GM19395 (cell line): ENCODE measurements around the gene FKBP15.
A peak's percentile ranks its signal among the peaks of the same experiment; 100 is the strongest.
"Not testable (repeated sequence)": the region's sequence is repeated elsewhere in the genome, so short reads cannot be mapped to it uniquely, and the experiment has no call there.

Experiments
- ATAC-seq: cut with Tn5 transposase; IDR thresholded peaks from one replicate; pipeline ENCODE4 v1.9.1; 2021; ENCODE audit warnings: mild to moderate bottlenecking, moderate library complexity; ENCODE audit not compliant: unreplicated experiment

Gene FKBP15

DNA sequence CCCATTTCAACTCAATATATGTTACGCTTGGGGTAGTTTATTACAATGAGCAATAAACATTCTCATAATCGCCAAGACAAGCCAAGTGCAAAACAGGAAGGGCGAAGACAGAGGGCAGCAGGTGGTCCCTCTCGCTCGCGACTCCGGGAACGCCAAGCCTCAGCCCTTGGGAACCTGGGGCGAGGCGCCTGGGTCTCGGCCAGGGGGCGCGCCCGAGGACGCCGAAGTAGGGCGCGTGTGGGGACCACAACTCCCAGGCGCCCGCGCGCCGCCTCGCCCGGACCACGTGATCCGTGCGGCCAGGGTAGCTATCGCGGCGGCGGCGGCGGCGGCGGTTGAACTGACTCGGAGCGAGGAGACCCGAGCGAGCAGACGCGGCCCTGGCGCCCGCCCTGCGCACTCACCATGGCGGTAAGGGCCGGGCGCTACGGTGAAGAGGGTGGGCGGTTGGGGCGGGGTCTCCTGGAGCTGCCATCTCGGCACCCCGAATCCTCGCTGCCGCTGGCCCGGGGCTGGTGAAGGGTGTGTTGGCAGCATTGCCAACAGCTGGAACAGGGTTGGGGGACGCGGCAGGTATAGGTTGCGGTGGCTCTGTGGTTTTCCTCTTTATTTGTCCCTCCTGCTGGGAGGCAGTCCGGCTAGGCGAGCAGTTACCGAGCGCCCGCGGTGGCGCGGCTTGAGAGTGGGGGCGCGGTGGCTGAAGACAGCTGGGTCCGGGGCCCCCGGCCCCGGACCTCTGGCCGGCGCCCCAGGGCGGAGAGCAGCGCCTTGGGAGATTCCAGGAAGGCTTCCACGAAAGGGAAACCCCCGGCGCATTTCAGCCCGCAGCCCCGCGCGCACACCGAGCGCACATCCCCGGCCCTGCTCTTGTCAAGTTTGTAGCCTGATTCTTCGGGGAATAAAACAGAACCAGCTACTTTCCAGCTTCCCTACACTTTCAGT, 70.1 kb downstream of the FKBP15 start, which contains the start of gene SLC31A2:
SLC31A2 (plus strand) TSS at position 338 of the 942 bp plus-strand sequence; CDS start at position 406, 68 bp downstream.
- peak; percentile 93 for ATAC-seq

DNA sequence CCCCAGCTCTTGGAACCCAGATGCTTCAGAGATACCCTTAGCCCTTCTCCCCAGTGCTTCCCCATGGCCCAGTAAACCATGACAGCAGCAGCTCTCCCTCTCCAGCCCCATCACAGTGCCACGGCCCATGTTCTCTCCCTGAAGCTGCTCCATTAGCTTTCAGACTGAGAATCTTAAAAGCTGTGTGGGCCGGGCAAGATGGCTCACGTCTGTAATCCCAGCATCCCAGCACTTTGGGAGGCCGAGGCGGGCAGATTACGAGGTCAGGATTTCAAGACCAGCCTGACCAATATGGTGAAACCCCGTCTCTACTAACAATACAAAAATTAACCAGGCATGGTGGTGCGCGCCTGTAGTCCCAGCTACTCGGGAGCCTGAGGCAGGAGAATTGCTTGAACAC, 71.5 kb downstream of the FKBP15 start:
- ATAC-seq: not testable (repeated sequence)

DNA sequence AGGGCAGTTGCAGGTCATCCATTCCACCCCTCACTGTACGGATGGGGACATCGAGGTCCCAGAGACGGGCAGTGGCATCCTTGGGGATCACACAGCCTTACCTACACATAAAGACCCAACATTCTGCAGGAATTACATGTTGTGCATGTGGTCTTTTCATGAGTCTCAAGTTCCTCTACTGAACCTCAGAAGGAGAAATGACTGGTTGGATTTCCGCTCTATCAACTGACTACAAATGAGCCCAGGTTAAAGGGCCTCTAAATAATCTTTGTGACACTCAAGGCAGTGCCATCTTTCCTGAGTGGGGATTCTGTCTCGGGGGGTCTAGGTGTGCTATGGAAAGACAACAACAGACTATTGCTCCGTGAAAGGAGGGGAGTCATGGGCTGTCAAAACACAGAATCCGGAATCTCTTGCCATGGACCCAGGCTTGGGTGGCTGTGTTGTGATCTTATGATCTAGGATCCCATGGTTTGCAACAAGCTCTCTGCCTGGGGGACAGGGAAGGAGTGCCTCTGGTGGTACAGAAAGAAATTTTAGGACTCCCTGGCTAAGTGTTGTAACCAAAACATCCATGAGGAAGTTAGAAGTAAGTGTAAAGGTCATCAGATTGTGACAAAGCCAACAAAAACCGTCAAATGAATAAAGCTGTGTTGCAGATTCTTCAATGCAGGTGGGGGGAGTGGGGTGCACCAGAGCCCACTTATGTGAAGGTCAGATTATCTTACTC, 72.1 kb downstream of the FKBP15 start:
- ATAC-seq: no peak

DNA sequence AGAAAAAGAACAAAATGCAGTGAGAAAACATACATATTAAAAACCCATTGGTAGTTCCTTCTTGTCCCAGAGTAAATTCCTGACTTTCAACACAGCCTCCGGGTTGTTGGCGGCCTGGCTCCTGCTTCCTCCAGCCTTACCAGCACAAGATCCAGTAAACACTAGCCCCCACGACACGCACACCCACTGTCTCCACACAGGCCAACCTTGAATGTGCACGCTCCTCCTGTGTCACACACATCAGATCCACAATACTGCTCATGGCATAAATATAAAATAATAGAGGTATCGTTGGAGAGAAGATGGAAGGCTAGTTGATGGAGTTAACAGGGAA, 72.7 kb downstream of the FKBP15 start:
- no peak for ATAC-seq

- no peak for ATAC-seq
These were observed 77.4 kb downstream of the FKBP15 start for GRCh38 chr9:113143432-113144227.

- not testable (repeated sequence) for ATAC-seq
These were observed 80.2 kb downstream of the FKBP15 start for GRCh38 chr9:113140896-113141295.

GRCh38 chr9:113139953-113140352, 81.1 kb downstream of the FKBP15 start:
- no peak for ATAC-seq

GRCh38 chr9:113139225-113139829, 81.8 kb downstream of the FKBP15 start:
- ATAC-seq: no peak

- no peak for ATAC-seq
These were observed 82.3 kb downstream of the FKBP15 start for GRCh38 chr9:113138760-113139159.

- no peak for ATAC-seq
These were observed 83.6 kb downstream of the FKBP15 start for GRCh38 chr9:113137196-113138168.

DNA sequence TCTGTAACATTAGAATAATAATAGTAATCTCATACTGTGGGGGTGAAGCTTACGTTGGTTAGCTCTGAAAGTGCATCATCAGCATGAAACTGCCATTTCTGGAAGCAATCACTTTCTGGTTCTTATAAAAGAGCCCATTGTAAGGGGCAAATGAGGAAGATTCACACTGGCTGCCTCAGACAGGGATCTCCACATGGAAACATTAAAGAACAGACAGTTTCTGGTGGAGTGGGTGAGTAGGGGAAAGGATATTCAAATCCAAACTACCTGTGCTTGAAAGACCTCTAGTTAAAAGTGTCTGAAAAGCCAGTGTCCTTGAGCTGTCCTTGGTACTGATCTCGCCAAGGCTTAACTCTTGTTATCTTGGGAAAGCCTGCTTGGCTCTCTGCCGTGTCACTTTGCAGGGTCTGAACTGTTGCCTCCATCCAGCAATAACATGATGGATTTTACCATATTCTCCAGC, 89.4 kb downstream of the FKBP15 start:
- no peak for ATAC-seq

GRCh38 chr9:113129884-113130283, 91.2 kb downstream of the FKBP15 start:
- no peak for ATAC-seq

- no peak for ATAC-seq
These were observed 91.6 kb downstream of the FKBP15 start for GRCh38 chr9:113129466-113129865.

DNA sequence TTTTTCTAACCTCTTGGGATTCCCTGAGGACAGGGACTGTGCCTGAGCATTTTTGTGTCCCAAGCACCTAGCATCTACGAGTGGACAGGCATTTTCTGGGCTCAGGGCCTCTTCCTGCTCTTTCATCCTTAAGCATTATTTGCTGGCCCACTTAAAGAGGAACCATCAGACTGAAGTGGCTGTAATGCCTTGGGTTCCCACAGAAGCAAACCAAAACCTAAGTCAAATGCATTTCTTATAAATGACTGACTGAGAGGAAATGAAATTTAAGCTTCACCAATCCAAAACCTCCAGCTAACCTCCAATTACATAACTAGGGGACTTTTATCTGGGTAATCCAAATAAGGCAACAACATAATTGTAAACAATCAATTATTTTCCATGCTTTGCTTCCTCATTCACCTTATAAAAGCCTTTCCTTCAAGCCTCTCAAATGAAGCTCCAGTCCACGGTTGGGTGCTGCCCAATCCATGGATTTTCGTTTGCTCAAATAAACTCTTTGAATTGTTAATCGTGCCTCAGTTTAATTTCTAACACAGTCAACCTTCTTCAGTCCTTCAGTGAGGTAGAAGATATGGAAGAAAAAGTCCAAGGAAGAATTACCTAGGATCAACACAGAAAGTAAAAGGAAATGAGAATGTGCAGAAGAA, 95.6 kb downstream of the FKBP15 start:
- no peak for ATAC-seq

DNA sequence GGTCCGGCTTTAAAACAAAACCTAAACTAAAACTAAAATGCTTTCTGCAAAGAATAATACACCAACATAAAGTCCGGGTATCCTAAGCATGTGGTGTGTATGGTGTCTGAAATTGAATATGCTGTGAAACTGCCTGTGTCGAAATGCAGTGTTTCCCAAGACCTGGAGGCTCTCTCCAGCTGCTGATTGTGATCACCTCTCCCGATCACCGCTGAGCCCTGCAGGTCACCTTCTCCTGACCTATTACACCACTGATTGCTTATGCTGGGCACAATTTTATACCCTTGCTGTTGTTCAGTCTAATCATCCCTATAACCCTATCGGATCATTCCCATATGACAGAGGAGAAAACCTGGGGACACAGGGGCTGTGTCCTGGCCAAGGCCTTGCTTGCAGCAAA, 102.2 kb downstream of the FKBP15 start:
- ATAC-seq: not testable (repeated sequence)
